ENCODE measurements around the gene RAB4A. TPM values are rescaled to one million over a fixed set of nuclear protein-coding genes. Genes with fewer than 3 reads are reported as not detected.

Gene RAB4A
- total and polyA plus RNA-seq, 10 of the 15 experiments (the other 5 are each of a cell fraction or from before 2014, with no cell fraction given): 4.0 to 35.8 (median 17.7) TPM

DNA sequence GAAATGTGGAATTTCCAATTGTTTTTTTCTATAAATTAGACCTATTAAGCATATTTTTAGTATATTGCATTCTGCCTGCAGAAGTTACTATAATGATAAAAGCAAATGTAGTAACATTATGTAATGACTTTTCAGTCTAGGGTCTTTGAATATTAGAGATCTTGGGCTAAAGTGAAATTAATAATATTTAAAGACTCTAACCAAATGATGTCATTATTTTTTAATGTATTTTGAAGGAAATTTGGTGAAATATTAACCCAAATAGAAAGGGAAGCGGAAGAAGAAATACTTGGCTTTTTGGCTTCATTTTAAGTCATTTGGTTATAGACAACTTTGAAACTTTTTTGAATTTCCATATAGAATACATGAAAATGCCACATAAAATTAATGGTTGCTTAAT is 26.8 kb downstream of the RAB4A start:
- SMC1A ChIA-PET (ENCODE audit: uncharacterized antibody, unreplicated experiment): no interaction called here
- CTCF ChIA-PET: interaction anchor here (1.0 kb wide), 1 partner anchor 307 kb away, joined by 3 read pairs; no protein-coding TSS in a partner anchor
- Histone ChIP-seq H3K27me3 (replicated peaks in 1 of 2; ENCODE audit: control insufficient read depth in 2 of 2, insufficient read depth in 2 of 2, low read length in 1 of 2) (no peaks in the 10 kb centered on the region), H3K79me2 (ENCODE audit: control insufficient read depth, insufficient read depth, low read length) (no peaks in the 10 kb centered on the region), H3K4me1 (ENCODE audit: control insufficient read depth, insufficient read depth, low read length) (no peaks in the 10 kb centered on the region), H3K4me2 (ENCODE audit: control insufficient read depth, insufficient read depth) (no peak overlapping the region), H3K4me3 (no peak overlapping the region), H3K9ac (ENCODE audit: control insufficient read depth, insufficient read depth, low read length) (no peak overlapping the region), H3K9me3 (replicated peaks; ENCODE audit: control insufficient read depth, insufficient read depth, low read length) (no peaks in the 10 kb centered on the region), H2AFZ (ENCODE audit: control insufficient read depth, low read depth, low read length) (no peak overlapping the region), H3K27ac (ENCODE audit: control insufficient read depth, insufficient read depth) (no peak overlapping the region), H3K36me3 (ENCODE audit: control insufficient read depth in 2 of 2, insufficient read depth in 2 of 2, low read length in 1 of 2) (peaks cover 0 to 5% of the 10 kb centered on the region in 2 experiments; a peak in 1 of 4 replicates), H4K20me1 (ENCODE audit: control insufficient read depth, insufficient read depth) (no peaks in the 10 kb centered on the region)
- no peak for DNase-seq (ENCODE audit: low read depth, low spot score)
- RAD21 ChIA-PET (ENCODE audit: unreplicated experiment): no interaction called here
- POLR2A ChIA-PET: no interaction called here
- 95% methylated on average over 1 of the region's 1 CpG for WGBS (ENCODE audit: insufficient coverage, insufficient replicate concordance, low lambda C conversion rate, missing lambda C conversion rate)
- in situ Hi-C loops (cut with MboI) (no loop called here), intact Hi-C loops (cut with micrococcal nuclease; ENCODE audit: unreplicated experiment) (no loop called here)
- BruUV-seq (replicated peaks): no TSS peak
- FAIRE-seq: no peak
- ATAC-seq: no peak
- TF ChIP-seq POU2F2 (IDR thresholded peaks at IDR 0.05; ENCODE audit: borderline replicate concordance, low read depth, low read length) (no peak), RBBP5 (conservative IDR thresholded peaks at IDR 0.05) (no peak), PAX5 (IDR thresholded peaks at IDR 0.05; ENCODE audit: borderline replicate concordance, low read depth, low read length) (no peak), ESRRA (IDR thresholded peaks at IDR 0.05; ENCODE audit: low read length) (no peak), STAT3 (IDR thresholded peaks at IDR 0.05; ENCODE audit: low read depth, low read length) (no peak), SMARCA5 (IDR thresholded peaks at IDR 0.05) (no peak), JUND (IDR thresholded peaks at IDR 0.05; ENCODE audit: low read depth, low read length) (no peak), PRDM15 (CRISPR knock-in tag; IDR thresholded peaks at IDR 0.05) (no peak), ZBTB33 (IDR thresholded peaks at IDR 0.05) (no peak), E2F4 (IDR thresholded peaks at IDR 0.05; ENCODE audit: low read depth, low read length) (no peak), CEBPZ (IDR thresholded peaks at IDR 0.05; ENCODE audit: low read depth, low read length) (no peak), SREBF2 (IDR thresholded peaks at IDR 0.05; ENCODE audit: low read length) (no peak), CREM (IDR thresholded peaks at IDR 0.05; ENCODE audit: low read depth) (no peak), CBFB (IDR thresholded peaks at IDR 0.05; ENCODE audit: low read depth) (no peak)
- TF ChIP-seq, protein P1, sequence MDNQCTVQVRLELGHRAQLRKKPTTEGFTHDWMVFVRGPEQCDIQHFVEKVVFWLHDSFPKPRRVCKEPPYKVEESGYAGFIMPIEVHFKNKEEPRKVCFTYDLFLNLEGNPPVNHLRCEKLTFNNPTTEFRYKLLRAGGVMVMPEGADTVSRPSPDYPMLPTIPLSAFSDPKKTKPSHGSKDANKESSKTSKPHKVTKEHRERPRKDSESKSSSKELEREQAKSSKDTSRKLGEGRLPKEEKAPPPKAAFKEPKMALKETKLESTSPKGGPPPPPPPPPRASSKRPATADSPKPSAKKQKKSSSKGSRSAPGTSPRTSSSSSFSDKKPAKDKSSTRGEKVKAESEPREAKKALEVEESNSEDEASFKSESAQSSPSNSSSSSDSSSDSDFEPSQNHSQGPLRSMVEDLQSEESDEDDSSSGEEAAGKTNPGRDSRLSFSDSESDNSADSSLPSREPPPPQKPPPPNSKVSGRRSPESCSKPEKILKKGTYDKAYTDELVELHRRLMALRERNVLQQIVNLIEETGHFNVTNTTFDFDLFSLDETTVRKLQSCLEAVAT (IDR thresholded peaks at IDR 0.05): no peak
